K562 (cell line): Measurements from ENCODE around the gene IGFBP4. TPM values are rescaled to one million over a fixed set of nuclear protein-coding genes. Genes with fewer than 3 reads are reported as not detected.
A peak's percentile ranks its signal among the peaks of the same experiment; 100 is the strongest.

Experiments used
- ATAC-seq: fragments of 200-7000 bp; cut with Tn5 transposase; 3 replicates; pipeline ENCODE4 v1.9.1; 2020; ENCODE audit warnings: moderate library complexity
- BruUV-seq: library from RNA; stranded (reverse); fragments of 400-500 nt; replicated peaks from 2 replicates; lab custom pipeline; 2021; lab: Mats Ljungman, UMichigan
- CTCF ChIA-PET: fragments of 300-600 bp; formaldehyde crosslinking; extraction: SDS; loops from one replicate; lab custom pipeline; 2021; ENCODE audit warnings: low intra/inter-chr PET ratio; lab: Yijun Ruan, JAX
- POLR2A ChIA-PET: fragments of 300-600, 350-650 bp; sonication (Branson Sonifier 250); formaldehyde crosslinking; extraction: SDS; loops from one replicate; lab custom pipeline; 2021; ENCODE audit warnings: antibody characterized with exemption, inconsistent platforms; lab: Yijun Ruan, JAX
- DNase-seq, 4 experiments: peaks; one replicate each; pipeline versions ENCODE4 v3.0.0 to v3.0.0-alpha.2; 2011 to 2018; ENCODE audit warnings: low spot score in 3 of 4, mixed read lengths in 3 of 4; ENCODE audit errors: extremely low read depth in 1 of 4
- FAIRE-seq: peaks from 2 replicates; lab custom pipeline; 2011; peaks lifted over from hg19 to GRCh38; lab: Jason Lieb, UNC
- H2AFZ ChIP-seq: 2 replicates; pipeline ENCODE4 v1.6.0; 2011; ENCODE audit warnings: low read depth, low read length, control low read depth, inconsistent platforms
- H3K27ac ChIP-seq: fragments of 200-600 bp; 3 replicates; pipeline ENCODE4 v1.8.0; 2011; ENCODE audit warnings: low read depth, mild to moderate bottlenecking, control low read depth, inconsistent platforms, low read length, moderate library complexity, mixed read lengths; ENCODE audit errors: extremely low read depth
- H3K27me3 ChIP-seq, 2 experiments: fragments of 300-600 bp in 1 of 2; 2 replicates in 1 of 2; 3 replicates in 1 of 2; pipeline versions ENCODE4 v1.6.0 to v1.8.0; 2011; ENCODE audit warnings: inconsistent platforms in 2 of 2, low read length in 2 of 2, mild to moderate bottlenecking in 1 of 2, mixed read lengths in 1 of 2, moderate library complexity in 1 of 2; ENCODE audit not compliant: control insufficient read depth in 2 of 2, insufficient read depth in 2 of 2
- H3K36me3 ChIP-seq: fragments of 300-600 bp; 3 replicates; pipeline ENCODE4 v1.8.0; 2011; ENCODE audit warnings: mild to moderate bottlenecking, low read length, inconsistent platforms; ENCODE audit not compliant: control insufficient read depth, insufficient read depth
- H3K4me1 ChIP-seq, 2 experiments: fragments of 200-600 bp in 1 of 2; replicated peaks in 1 of 2; 2 replicates in 1 of 2; 3 replicates in 1 of 2; pipeline versions ENCODE4 v1.5.1 to v1.8.0; 2011; ENCODE audit warnings: inconsistent platforms in 2 of 2, low read length in 2 of 2, mild to moderate bottlenecking in 1 of 2, mixed read lengths in 1 of 2, moderate library complexity in 1 of 2; ENCODE audit not compliant: control insufficient read depth in 2 of 2, insufficient read depth in 2 of 2
- H3K4me2 ChIP-seq: 2 replicates; pipeline ENCODE4 v1.6.1; 2011; ENCODE audit warnings: low read length, control low read depth, inconsistent platforms, mixed read lengths; ENCODE audit not compliant: insufficient read depth
- H3K4me3 ChIP-seq: fragments of 200-600 bp; sonication (generic), shearing (Covaris generic); 2 replicates; pipeline ENCODE4 v1.5.1; 2016; ENCODE audit warnings: control low read depth, inconsistent platforms
- H3K79me2 ChIP-seq: fragments of 200-600 bp; 3 replicates; pipeline ENCODE4 v1.8.0; 2011; ENCODE audit warnings: low read length, inconsistent platforms; ENCODE audit not compliant: control insufficient read depth, insufficient read depth
- H3K9ac ChIP-seq, 2 experiments: 2 replicates each; pipeline versions ENCODE4 v1.6.0 to v1.6.1; 2011; ENCODE audit warnings: low read depth in 2 of 2, low read length in 2 of 2, control low read depth in 1 of 2, inconsistent platforms in 1 of 2, mild to moderate bottlenecking in 1 of 2, mixed read lengths in 1 of 2; ENCODE audit not compliant: insufficient read depth in 1 of 2
- H3K9me1 ChIP-seq: one replicate; pipeline ENCODE4 v1.6.0; 2011; ENCODE audit warnings: inconsistent platforms, mild to moderate bottlenecking, low read length, moderate library complexity; ENCODE audit not compliant: control insufficient read depth, insufficient read depth
- H3K9me3 ChIP-seq: replicated peaks from 2 replicates; pipeline ENCODE4 v1.5.1; 2011; ENCODE audit warnings: low read depth, low read length, inconsistent platforms; ENCODE audit not compliant: control insufficient read depth, insufficient read depth
- H4K20me1 ChIP-seq: replicated peaks from 2 replicates; pipeline ENCODE4 v1.6.1; 2011; ENCODE audit warnings: low read length, inconsistent platforms, mixed read lengths; ENCODE audit not compliant: control insufficient read depth, insufficient read depth
- CEBPB ChIP-seq: fragments of 450-650 bp; IDR thresholded peaks from 2 replicates; pipeline ENCODE4 v1.6.1; 2016; ENCODE audit warnings: missing genetic modification characterization, missing compliant biosample characterization
- CEBPG ChIP-seq, 3 experiments: fragments of 200-800 bp in 1 of 3; sonication (Bioruptor generic) in 1 of 3; sonication (generic) in 1 of 3; formaldehyde crosslinking in 1 of 3; IDR thresholded peaks in 2 of 3; conservative IDR thresholded peaks in 1 of 3; 2 replicates each; pipeline versions ENCODE4 v1.6.1 to v1.8.0; 2016 to 2022; ENCODE audit warnings: missing compliant biosample characterization in 2 of 3, missing genetic modification characterization in 2 of 3, mild to moderate bottlenecking in 1 of 3, missing genetic modification reagents in 1 of 3
- CHD2 ChIP-seq: IDR thresholded peaks from 2 replicates; pipeline ENCODE4 v1.6.1; 2011; ENCODE audit warnings: low read depth, low read length
- TBL1XR1 ChIP-seq, 2 experiments: IDR thresholded peaks; 2 replicates each; pipeline ENCODE4 v1.6.1; 2012; ENCODE audit warnings: improper control_type of control experiment in 2 of 2, low read length in 2 of 2, mild to moderate bottlenecking in 1 of 2
- TCFL5 ChIP-seq: fragments of 250-450 bp; sonication (Bioruptor Pico); conservative IDR thresholded peaks from 2 replicates; pipeline ENCODE4 v1.6.1; 2021; ENCODE audit warnings: mild to moderate bottlenecking, moderate library complexity, matching md5 sums
- WGBS: fragments of 100-300 bp; shearing (Covaris generic); methylation state at CpG from one replicate; pipeline ENCODE4 v1.1.6; 2016; ENCODE audit warnings: low coverage, mixed read lengths; ENCODE audit not compliant: insufficient coverage; ENCODE audit errors: missing lambda C conversion rate; 5-methylcytosine and 5-hydroxymethylcytosine counted together
- in situ Hi-C: fragments of 300-500 bp; cut with MboI; formaldehyde crosslinking; loops from 4 replicates; pipeline ENCODE4 v1.15.0; 2018; ENCODE audit warnings: inconsistent platforms, mixed read lengths
- intact Hi-C: fragments of 100-400 bp; cut with micrococcal nuclease; formaldehyde crosslinking; loops from 2 replicates; pipeline ENCODE4 v1.14.2; 2022
- polyA plus RNA-seq, 8 experiments: library from polyadenylated mRNA; depleted of rRNA in 4 of 8; stranded (reverse) in 5 of 8; unstranded in 3 of 8; fragments of >200 nt; fragmentation: Nextera tagmentation in 2 of 8; fragmentation: Illumina TruSeq in 1 of 8; extraction: Ambion mirVana in 2 of 8; extraction: Trizol in 1 of 8; gene quantifications; 2 replicates each; pipeline versions ENCODE4 v1.2.1 to v1.2.3, GENCODE V29; 2011 to 2014; ENCODE audit warnings: inconsistent platforms in 1 of 8, missing spikeins in 1 of 8
- total RNA-seq, 7 experiments: library from RNA; depleted of rRNA in 6 of 7; stranded (reverse); fragments of >200 nt in 6 of 7; fragmentation: Illumina TruSeq in 2 of 7; extraction: Trizol in 2 of 7; gene quantifications; 2 replicates each; pipeline versions ENCODE4 v1.2.1 to v1.2.3, GENCODE V29; 2011 to 2021; ENCODE audit warnings: low replicate concordance in 1 of 7

The IGFBP4 gene
- total and polyA plus RNA-seq, 9 of the 15 experiments (the other 6 are each of a cell fraction or from before 2014, with no cell fraction given), result 8.8 to 99.8 (median 18.6) TPM

DNA sequence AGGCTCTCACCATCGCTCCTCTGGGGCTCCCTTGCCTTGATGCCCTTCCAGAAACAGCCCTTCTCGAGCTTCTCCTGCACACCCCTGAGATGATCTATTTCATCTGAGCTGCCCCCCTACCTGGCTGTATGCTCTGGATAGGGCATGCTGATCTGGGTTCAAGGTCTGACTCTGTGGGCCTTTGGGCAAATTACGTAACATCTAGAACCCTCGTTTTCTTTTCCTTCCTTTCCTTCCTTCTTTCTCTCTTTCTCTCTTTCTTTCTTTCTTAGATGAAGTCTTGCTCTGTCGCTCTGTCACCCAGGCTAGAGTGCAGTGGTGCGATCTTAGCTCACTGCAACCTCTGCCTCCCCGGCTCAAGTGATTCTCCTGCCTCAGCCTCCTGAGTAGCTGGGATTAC, 37.9 kb downstream of the IGFBP4 start:
- no peak for FAIRE-seq
- CTCF ChIA-PET, result no interaction called here

DNA sequence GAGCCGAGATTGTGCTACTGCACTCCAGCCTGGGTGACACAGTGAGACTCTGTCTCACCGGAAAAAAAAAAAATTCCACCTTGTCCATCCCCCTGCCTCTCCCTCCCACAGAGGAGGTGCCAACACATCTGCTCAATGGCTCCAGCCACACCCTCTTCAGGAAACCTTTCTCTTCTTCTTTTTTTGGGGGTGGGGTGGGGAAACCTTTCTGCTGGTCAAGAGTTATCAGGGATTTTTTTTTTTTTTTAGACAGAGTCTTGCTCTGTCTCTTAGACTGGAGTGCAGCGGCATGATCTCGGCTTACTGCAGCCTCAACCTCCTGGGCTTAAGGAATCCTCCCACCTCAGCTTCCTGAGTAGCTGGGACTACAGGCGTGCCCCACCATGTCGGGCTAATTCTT, 39.5 kb downstream of the IGFBP4 start:
- Histone ChIP-seq H3K4me1 (peaks cover 29 to 31% of the 10 kb centered on the region in 2 experiments), H3K79me2 (no peaks in the 10 kb centered on the region), H3K9ac (peak overlapping the region in 1 of 2 experiments; percentile 23; a peak in 1 of 4 replicates), H3K4me3 (no peak overlapping the region), H2AFZ (no peak overlapping the region), H3K27ac (no peak overlapping the region), H3K4me2 (no peak overlapping the region), H3K9me1 (no peaks in the 10 kb centered on the region), H3K27me3 (no peaks in the 10 kb centered on the region), H3K9me3 (no peaks in the 10 kb centered on the region), H3K36me3 (no peaks in the 10 kb centered on the region), H4K20me1 (no peaks in the 10 kb centered on the region)
- no peak for TF ChIP-seq CHD2
- no TSS peak for BruUV-seq
- FAIRE-seq (peak; percentile 35), DNase-seq (peak in 1 of 4 experiments; percentile 40), ATAC-seq (peak; percentile 16; the same call in 2 of the 3 replicates)
- ChIA-PET POLR2A (interaction anchor here (0.5 kb wide), 1 partner anchor 11 kb away, joined by 3 read pairs; no protein-coding TSS in a partner anchor), CTCF (no interaction called here)
- 35% methylated on average over 4 of the region's 6 CpGs for WGBS
- intact Hi-C loops, result no loop called here
- in situ Hi-C loops, result no loop called here

More for the DNA sequence above, 37.9 kb downstream of the IGFBP4 start:
- BruUV-seq, result no TSS peak
- DNase-seq (no peak), ATAC-seq (no peak)
- no peak overlapping the region for H3K9ac ChIP-seq
- H3K27me3 ChIP-seq, result no peaks in the 10 kb centered on the region
- H3K9me3 ChIP-seq, result no peaks in the 10 kb centered on the region
- H3K9me1 ChIP-seq, result no peaks in the 10 kb centered on the region
- no peaks in the 10 kb centered on the region for H4K20me1 ChIP-seq
- no peak overlapping the region for H3K4me2 ChIP-seq
- in situ Hi-C loops, result no loop called here
- TF ChIP-seq TCFL5, result no peak
- TF ChIP-seq CEBPG (CRISPR knock-in tag; IDR thresholded peaks at IDR 0.05), result no peak
- TF ChIP-seq CEBPG (tag; conservative IDR thresholded peaks at IDR 0.05 in 1 of 2, IDR thresholded peaks at IDR 0.05 in 1 of 2), result 0 out of 4 replicates have a peak, but pooled peaks of 1 of the 2 experiments have one; percentile 12
- TF ChIP-seq TBL1XR1 (IDR thresholded peaks at IDR 0.05; ENCODE audit: low read length in 2 of 2), result no peak
- peak; percentile 30; the same call in 1 of the 2 replicates for TF ChIP-seq CEBPB (tag)
- H3K4me1 ChIP-seq, result peaks cover 22 to 33% of the 10 kb centered on the region in 2 experiments
- POLR2A ChIA-PET, result interaction anchor here (0.7 to 1.1 kb wide), 3 partner anchors 8 to 64 kb away, joined by 3 to 5 read pairs (median 4); partner anchors contain the start of gene TOP2A
- intact Hi-C loops, result no loop called here
- no peaks in the 10 kb centered on the region for H3K79me2 ChIP-seq
- no peak overlapping the region for H2AFZ ChIP-seq
- H3K4me3 ChIP-seq, result no peak overlapping the region
- no peaks in the 10 kb centered on the region for H3K36me3 ChIP-seq
- 80% methylated on average over 7 of the region's 7 CpGs for WGBS
- H3K27ac ChIP-seq, result no peak overlapping the region
